GM15510 (cell line): ENCODE measurements around the gene ANKRD27.

Source experiments
- POLR2A ChIP-seq: IDR thresholded peaks from 3 replicates; pipeline ENCODE4 v1.6.1; 2011; ENCODE audit warnings: borderline replicate concordance; ENCODE audit not compliant: insufficient read length; ENCODE audit errors: extremely low read depth

ANKRD27 gene

DNA sequence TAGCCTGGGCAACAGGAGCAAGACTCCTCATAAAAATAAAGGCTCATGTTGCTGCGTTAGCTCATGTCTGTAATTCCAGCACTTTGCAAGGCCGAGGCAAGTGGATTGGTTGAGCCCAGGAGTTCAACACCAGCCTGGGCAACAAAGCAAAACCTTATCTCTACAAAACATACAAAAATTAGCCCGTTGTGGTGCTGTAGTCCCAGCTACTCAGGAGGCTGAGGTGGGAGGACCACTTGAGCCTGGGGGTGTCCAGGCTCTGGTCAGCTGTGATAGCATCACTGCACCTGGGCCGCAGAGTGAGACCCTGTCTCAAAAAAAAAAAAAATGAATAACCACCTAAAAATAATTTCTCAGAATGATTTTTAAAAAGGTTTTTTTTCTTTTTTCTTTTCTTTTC, 12.7 kb upstream of the ANKRD27 start:
- no peak for TF ChIP-seq POLR2A

DNA sequence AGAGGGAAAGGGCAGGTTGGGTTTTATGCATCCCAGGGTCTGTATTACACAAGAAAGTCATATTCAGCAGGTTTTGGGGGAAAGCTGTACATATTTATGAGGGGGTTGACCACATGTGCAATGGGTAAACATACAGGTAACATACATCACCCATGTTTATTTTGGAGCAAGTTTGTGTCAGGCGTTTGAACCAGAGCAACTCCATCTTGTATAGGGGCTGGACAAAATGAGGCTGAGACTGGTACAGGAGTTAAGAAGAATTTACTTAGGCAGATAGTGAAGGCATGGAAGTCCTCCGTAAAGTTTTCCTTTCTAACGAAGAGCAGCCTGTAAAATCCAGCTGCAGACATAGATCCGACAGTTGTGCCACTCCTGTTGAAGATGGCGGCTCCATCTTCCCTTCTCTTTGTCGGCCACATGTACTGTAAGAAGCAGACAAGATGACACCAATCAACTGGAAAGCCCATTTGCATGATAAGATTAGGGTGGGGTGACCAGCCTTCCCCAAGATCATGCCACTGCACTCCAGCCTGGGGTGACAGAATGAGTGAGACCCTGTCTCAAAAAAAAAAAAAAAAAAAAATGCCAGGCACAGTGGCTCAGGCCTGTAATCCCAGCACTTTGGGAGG, 12.0 kb upstream of the ANKRD27 start:
- no peak for TF ChIP-seq POLR2A

DNA sequence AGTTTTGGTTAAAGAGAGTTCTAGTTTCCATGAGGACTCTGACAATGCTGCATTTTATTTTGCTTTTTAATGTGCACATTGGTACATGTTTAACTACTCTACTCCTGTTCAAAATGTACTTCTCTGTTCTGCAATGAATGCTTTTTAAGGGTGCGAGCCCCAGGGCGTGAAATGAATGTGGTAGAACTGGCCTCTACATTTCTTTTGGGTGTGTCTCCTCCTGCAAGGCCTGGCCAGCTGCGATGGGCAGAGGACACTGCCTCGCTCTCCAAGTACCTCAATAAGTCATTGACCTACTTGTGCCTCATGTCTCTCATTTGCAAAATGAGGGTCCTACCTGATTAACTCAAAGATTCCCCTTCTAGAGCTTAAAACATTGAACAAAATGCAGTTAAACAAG, 7.3 kb upstream of the ANKRD27 start:
- TF ChIP-seq POLR2A: no peak

DNA sequence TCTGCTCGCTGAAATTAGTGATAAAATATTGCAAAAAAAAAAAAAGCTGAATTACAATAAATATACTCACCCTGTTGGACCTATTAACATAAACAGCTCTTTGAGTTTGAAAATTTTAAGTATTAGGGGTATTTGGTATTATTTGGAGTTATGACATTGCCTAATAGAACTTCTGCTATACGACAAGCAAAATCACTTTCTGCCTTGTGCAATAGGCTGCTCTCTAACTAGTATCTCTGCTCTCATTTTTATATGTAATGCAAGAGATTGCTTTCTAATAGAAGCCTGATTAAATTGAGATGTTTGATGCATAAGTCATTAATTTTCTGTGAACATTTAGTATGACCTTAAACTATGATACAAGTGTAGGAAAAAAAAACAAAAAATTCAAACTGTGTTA, 6.0 kb upstream of the ANKRD27 start:
- no peak for TF ChIP-seq POLR2A

DNA sequence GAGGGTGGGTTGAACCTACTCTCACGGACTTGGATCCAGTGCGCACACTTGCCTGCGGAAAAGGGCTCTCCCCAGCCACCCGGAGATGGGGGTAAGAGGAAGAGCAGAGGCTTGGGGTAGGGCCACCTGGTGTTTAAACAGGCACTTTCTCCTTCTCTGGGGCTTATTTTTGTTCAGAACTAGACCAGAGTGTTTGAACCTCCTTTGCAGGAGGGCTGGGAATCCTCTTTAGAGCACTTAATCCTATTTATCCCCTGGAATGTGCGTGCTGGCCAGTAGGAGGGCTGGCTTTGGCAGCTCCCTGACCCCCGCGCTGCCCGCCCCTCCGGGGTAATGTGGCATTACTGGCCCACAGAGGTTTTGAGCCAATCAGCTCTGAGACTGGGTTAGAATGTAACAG, 2.7 kb upstream of the ANKRD27 start:
- TF ChIP-seq POLR2A: no peak

DNA sequence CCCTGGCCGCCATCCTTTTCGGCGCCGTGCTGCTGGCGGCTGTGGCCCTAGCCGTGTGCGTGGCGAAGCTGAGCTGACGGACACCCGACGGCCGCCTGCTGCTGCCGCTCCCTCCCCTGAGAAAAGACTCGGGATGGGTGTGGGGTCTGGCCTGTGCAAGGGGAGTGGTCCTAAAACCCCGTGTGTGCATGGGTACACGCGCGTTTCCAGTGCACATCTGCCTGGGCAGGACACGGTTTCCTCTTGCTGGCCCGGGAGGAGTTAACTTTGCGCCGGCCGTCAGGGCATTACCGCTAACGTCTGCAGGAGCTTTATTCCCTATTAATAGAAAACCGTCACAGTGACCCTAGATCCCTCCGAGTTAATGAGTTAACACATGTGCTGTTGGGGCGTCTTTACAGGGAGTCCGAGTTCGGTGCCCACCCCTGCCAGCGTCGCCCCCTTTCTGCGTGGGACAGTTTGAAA, 1.9 kb upstream of the ANKRD27 start:
- TF ChIP-seq POLR2A: no peak

DNA sequence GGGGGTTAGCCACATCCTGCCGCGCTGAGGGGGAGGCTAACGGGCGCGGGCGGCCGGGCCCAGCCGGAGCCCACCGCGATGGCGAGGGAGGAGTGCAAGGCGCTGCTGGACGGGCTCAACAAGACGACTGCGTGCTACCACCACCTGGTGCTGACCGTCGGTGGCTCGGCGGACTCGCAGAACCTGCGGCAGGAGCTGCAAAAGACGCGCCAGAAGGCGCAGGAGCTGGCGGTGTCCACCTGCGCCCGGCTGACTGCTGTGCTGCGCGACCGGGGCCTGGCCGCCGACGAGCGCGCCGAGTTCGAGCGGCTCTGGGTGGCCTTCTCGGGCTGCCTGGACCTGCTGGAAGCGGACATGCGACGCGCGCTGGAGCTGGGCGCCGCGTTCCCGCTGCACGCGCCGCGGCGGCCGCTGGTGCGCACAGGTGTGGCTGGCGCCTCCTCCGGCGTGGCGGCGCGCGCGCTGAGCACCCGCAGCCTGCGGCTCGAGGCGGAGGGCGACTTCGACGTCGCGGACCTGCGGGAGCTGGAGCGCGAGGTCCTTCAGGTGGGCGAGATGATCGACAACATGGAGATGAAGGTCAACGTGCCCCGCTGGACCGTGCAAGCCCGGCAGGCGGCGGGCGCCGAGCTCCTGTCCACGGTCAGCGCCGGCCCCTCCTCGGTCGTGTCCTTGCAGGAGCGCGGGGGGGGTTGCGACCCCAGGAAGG, 1.4 kb upstream of the ANKRD27 start:
- no peak for TF ChIP-seq POLR2A

DNA sequence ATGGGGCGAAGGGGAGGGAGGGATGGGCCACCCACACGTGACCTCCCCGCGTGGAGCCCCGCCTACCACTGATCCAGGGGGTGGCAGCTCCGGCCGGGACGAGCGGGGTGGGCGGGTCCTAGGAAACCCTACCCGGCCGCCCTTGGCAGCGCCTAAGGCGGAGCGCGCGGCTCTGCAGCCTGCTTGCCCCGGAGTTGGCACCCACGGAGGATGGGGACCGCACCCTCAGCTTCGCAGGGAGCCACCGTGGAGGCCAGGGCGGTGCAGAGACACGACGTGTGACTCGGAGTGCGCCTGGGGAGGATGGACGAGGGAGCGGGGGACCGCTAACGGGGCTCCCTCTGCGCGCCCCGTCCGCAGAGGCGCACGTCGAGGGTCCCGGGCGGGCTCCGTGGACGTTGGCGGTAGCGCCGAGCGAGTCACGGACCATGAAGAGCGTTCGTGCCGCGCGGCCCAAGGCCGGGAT, 773 bp upstream of the ANKRD27 start, which contains the start of gene RGS9BP:
Gene RGS9BP (plus strand): TSS at position 129 of the 466 bp plus-strand sequence. CDS start 416 bp downstream, outside the sequence.
- TF ChIP-seq POLR2A: no peak

DNA sequence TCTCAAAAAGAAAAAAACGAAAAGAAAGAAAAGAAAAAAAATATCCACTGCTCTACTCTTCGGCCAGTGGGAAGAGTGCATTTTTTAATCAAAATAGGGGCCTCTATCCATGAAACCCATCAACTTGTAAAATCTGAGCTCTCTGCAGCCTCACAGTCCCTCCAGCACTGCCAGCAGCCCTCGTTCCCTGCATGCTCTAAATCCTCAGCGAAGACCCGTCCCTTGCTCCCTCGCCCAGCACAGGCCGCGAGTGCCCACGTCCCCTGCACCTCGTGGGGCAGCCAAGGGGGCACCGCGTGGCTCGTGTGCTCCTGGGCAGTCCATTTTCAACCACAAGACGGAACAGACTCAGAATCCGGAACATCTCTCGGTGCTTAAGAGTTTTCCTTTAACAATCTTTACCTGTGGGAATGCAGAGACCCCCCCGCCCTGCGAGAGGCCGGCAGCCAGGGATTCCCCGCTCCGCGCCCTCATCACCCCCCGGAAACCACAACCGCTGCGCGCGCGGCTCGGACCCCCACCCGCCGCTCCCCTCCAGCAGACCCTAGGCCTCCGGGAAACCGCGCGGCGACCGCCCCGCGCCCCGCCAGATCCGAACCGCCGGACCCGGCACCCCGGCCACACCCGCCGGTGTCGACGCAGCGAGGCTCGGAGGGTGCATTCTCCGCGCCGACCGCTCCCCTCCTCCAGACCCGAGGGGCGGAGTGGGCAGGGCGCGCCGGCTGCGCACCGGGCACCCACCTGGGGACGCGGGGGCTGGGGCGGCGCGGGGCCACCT, 638 bp downstream of the ANKRD27 start:
- TF ChIP-seq POLR2A: no peak

DNA sequence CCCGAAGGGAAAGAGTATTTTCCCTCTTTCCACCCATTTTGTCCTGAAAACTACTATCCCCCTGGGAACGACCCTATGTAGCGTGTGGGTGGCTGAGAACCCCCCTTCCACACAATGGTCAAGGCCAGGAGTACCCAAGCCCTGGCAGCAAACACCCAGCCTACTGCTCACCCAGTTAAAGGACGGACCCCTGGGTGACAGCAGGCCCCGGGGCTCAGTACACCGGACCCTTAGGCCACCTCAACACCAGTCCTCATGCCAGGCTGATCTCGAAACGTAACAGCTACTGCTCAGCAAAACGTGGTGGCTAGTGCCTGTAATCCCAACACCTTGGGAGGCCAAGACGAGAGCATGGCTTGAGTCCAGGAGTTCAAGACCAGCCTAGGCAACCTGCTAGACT, 1.4 kb downstream of the ANKRD27 start:
- TF ChIP-seq POLR2A: no peak

DNA sequence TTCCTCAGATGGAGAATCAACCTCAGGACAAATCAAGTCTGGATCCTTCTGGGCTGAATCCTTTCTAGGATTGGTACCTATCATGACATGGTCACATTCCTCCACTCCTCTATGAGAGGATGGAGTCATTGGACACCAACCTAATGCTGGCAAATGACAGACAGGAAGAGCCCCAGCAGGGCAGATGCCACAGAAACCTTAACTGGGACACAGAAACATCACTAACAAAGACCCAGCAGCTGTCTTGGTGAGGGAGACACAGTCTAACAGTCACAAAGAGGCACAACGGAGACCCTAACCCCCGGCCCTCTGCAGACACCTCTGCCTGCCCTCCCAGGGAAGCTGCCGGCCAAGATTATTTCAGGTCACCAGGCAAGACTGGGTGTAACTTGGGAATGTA, 2.1 kb downstream of the ANKRD27 start:
- TF ChIP-seq POLR2A: no peak

DNA sequence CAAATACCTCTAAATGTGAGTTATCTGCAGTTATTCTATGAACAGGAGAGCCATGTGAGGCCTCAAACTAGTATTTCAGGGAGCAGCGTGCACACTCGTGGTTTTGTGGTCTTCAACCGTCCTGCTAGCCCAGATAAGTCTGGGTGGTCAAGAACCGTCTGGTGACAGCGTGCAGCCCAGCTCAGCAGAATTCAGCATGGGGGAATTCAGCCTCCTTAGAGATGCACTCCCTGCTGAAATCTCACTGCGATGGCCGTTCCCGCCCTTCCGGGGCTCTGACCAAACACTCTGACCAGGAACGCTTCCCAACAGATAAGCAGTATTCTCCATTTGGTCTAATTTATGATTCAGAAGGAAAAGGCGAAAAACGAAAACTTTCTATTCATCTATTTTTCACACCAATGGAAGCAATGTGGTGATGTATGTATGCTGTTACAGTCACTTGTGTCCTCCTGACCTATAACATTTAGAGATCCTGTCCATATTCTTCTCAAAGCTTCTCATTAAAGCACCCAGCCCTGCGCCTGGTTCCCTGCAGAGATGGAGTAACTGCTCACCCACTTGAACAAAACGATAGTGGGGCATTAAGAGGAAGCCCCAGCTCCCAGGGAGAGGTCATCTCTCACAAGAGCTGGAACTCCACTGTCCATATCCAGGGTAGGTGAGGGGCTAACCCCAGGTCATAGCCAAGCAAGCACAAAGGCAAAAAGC, 2.9 kb downstream of the ANKRD27 start:
- TF ChIP-seq POLR2A: no peak

DNA sequence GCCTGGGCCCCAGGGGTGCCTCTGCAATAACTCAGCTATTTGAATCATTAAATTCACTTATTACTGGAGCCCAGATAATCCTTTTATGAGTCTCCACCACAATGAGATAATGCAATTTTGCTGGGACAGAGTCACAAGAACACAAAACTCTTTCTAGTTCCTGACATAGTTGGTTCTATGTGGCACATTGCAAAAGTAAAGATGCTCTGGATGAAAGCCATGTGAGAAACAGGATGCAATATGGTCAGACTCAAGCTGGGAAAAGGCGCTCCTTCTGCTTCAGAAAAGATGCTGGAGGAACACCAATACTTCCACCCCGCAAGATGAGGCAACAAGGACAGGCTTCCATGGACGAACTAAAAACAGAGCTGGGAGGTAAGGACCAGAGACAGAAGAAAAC, 5.7 kb downstream of the ANKRD27 start:
- TF ChIP-seq POLR2A: no peak

DNA sequence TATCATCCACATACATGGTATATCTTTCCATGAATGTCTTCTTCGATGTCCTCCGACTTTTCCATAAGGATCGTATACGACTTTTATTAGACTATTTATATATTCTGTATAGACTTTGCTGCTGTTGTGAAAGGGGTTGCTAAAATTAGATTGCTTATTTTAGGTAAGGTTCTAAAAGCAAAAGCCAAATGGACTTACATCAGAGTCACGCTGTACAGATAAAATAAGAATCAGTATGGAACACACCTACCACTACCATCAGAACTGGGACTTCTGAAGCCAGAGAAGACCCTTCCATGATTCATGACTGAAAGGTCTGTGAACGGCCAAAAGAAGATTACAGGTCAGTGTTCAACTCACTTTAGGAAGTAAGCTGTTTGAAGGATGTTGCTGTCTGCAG, 8.9 kb downstream of the ANKRD27 start:
- TF ChIP-seq POLR2A: no peak

DNA sequence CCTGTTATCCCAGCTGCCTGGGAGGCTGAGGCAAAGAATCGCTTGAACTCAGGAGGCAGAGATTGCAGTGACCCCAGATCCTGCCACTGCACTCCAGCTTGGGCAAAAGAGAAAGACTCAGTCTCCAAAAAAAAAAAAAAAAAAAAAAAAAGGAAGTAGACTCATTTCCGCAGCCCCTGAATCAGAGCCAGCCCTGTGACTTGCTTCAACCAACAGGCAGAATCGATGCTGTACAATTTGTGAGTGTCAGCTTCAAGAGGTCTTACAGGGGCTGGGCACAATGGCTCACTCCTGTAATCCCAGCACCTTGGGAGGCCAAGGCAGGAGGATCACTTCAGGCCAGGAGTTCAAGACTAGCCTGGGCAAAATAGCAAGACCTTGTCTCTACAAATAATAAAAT, 12.8 kb downstream of the ANKRD27 start:
- TF ChIP-seq POLR2A: no peak
